SK-N-DZ (cell line): ENCODE data around the gene ARL3.

Source experiments
- DNase-seq: peaks from one replicate; pipeline ENCODE4 v3.0.0-alpha.2; 2015; ENCODE audit warnings: low spot score

The ARL3 gene

DNA sequence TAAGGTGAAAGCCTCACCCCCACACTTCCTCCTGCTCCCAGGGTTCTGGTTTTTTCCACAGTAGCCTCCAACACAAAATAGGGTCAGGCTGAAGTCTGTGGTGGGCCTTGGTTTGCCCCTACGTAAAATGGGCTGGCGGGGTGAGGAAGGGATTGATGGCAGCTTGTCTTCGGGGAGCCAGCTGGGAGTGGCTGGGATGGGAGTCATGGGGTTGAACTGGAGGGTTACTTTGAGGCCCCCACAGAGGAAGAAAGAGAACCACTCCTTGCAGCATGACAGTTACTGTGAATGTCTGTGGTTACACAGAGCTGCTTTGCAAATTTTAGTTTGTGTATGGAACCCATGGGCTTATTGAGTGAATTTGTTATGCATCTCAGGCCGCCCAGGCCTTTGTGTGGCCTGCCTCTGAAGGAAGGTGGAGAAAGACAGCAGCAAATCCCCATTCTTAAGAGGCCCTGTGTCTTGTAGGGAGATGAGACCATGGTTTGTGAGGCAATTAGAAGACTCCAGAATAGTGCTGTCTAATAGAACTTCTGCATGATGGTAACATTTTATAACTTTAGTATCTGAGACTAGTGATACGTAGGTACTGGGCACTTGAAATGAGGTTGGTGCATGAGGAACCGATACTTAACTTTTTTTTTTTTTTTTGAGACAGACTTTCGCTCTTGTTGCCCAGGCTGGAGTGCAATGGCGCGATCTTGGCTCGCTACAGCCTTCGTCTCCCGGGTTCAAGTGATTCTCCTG lies 61.9 kb downstream of the ARL3 start:
- no peak for DNase-seq

DNA sequence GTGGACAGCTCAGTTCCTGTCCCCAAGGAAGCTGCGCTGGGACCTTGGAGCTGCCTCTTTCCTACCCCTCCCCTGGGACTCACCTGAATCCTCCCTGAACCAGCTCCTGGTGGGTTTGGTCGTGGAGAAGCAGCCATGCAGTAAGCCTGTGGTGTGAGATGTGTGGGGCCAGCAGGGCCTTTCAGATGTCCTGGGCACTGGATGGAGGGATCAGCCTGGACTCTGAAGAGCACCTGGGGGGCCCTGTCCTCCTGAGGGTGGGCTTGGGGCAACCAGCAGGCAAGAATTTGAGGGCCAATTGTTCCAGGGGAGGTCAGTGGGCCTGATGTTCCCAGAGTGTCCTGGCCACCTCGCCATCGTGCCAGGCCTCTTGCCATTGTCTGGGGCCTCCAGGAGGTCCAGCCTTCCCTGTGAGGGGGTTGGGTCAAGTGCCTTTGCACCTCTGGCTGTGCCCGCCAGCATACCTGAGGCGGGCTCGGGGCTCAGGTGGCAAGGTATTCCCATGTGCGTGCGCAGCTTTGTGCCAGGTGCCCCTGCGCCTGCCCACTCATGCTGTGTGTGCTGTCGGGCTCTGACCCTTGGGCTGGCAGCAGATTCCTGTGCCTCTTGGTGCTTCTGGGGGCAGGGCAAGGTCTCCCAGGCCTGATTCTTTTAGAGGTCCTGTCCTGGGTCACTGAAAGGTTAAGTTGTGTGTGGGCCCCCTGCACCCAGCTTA lies 62.6 kb downstream of the ARL3 start:
- no peak for DNase-seq

DNA sequence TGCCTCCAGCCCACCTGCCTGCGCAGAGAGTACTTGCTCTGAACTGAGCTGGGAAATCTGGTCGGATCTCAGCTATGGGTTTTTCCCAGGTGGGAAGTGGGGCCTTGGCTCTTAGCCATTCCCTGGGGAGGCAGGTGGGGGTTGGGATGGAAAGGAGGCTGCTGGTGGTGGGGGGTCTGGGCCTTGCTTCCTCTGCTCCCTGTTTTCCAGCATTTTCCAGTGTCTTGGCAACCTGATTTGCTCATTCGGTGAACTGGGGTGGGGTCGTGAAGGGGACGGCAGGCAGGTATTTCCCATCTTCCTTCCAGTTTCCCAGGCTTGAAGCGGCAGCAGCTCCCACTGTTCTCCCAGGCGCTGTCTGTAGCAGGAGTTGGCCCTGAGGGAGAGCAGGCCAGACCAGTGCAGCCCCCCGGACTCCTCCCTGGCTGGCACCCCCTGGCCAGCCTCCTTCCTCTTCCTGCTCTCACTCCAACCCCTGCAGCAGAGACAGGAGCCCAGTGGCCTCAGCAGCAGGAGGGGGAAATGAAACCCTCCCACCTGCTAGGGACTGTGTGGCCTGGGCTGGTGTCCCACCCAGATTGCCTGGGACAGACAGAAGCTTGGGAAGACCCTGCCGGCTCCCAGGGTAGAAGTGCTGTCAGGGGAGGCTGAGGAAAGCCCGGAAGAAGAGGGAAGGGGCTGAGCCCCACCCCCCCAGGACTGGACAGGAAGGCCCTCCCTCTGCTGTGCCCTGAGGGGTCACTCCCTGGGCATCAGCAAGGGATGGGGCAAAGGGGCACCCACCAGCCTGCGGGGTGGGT lies 63.3 kb downstream of the ARL3 start:
- DNase-seq: no peak

DNA sequence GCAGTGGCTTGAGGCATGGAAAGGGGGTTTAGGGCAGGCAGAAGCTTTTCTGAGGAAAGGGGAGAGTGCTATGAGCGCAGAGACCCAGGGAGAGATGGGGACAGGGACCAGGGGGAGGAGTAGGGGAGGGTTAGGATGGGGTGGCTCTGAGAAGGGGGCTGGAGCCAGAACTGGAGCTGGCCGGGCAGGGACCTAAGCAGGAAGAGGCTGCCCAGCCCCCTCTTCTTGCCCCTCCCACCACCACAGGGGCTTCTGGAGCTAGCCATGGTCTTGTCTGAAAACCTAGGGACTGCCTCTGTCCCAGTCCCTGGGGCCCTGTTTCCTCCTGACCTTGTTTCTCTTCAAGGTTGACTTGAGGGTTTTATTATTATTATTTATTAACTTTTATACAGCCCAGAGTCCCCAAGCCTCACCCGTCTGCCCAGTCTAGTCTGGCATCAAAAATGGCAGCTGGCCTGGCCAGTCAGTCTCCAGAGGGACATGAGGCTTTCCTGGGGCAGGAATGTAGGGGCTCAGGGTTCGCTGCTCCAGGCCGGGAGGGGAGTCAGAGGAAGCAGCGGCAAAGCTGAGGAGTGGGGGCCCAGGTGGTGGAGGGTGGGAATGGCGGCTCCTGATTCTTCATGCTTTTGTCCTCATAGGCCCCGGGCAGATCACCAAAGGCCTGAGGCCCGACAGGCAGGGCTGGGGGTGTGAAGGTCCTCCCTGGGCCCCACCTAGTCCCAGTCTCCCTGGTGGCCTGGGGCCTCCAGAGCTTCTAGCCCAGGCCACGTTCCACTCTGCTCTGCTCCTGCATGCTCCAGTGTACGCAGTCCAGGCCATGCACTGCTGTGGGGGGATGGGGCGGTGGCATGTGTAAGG lies 64.2 kb downstream of the ARL3 start:
- no peak for DNase-seq

DNA sequence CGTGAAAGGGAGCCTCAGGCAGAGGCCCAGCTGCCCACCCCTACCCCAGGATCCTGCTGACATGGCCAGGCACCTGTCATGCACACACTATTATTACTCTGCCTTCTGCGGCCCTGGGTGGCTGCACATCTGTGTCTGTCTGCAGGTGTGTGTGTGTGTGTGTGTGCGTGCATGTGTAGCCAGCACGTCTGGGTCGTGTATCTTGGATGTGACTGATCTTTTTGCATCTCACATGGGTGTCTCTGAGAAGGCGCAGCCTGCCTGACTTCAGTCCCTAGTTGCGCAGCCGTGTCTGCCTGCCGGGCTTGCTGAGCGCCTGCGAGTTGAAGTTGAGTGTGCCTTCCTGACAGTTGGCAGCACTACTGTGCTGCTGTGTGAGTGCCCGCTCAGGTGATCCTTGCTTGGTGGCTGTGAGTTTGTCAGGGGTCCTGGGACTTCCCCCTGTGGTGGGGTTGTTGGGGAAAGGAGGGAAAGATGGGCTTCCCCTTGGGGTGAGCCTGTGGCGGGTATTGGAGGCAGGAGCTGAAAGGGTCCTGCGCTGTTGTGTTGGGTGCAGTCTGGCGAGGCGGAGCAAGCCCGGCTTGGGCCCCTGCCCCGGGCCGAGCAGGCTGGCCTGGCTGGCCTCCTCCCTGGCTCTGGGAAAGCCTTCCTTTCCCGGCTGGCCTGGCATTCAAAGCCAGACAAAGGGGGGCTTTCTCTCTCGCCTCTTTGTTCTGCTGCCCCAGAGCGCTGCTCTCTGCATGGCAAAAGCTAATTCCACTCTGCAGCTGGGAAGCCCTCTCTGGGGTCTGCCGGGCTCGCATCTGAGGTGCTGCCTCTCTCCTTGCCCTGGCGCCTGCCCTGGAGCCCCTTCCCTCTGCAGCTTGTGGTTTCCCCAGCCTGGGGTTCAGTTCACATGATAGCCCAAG lies 65.1 kb downstream of the ARL3 start:
- DNase-seq: no peak

DNA sequence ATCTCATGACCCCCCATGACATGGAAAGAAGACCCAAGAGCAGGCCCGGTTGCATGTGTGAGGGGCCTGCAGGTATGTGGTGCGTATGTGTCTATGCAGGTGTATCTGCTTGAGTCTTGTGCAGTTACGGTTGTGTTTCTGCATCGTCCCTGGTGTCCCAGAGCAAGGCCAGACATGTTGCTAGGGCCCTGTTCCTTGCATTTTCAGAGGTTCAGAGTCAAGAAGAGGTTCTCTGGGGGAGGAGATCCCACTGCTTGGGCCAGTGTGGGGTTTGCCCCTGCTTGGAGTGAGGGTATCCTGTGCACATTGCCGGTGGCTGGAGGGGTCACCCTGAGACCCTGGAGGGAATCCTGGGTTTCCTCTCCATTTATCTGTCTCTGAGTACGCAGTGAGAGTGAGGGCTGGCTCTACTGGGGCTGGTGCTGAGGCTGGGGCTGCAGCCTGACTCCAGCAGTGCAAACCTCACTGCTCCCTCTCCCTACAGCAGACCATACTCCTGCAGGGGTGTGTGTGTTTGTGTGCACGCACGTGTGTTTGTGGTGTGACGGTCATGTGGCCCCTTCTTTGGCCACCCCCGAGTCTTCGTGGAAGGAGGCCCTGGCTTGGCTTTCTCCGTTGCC lies 65.8 kb downstream of the ARL3 start:
- DNase-seq: no peak

DNA sequence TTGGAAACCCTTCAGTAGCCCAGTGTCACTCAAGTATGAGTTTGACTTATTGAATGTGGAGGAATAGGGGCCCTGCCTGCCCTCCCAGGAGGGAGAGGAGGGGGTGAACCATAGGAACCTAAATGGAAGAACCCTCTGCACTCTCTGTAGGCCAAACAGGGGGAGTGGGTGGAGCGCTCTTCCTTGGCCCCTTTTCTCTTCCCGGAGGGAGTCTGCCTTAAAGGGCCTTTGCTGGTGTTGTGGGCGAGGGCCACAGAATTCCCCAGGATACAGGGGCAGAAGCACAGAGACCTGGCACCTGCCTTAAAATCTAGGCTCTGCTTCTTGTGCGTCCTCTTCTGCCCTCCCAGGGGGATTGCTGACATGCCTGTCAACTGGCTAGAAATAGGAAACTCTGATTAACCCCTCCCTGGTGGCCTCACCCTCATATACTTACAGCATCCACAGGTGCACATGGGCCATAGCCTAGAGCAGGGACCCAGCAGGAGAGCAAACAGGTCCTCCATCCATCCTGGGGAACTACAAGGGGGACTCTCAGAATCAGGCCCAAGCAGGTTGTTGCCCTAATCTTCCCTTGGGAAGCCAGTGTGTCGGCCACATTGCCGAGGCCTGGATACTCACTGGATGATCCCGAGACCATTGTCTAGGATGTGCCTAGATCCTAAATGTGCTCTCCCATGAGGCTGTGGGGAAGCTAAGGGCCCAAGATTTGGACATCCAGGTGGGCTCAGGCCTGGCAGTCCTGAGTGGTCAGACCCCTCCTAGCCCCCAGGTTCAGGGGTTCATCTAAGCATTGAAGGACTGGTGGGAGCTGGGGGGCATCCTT lies 66.5 kb downstream of the ARL3 start:
- no peak for DNase-seq

DNA sequence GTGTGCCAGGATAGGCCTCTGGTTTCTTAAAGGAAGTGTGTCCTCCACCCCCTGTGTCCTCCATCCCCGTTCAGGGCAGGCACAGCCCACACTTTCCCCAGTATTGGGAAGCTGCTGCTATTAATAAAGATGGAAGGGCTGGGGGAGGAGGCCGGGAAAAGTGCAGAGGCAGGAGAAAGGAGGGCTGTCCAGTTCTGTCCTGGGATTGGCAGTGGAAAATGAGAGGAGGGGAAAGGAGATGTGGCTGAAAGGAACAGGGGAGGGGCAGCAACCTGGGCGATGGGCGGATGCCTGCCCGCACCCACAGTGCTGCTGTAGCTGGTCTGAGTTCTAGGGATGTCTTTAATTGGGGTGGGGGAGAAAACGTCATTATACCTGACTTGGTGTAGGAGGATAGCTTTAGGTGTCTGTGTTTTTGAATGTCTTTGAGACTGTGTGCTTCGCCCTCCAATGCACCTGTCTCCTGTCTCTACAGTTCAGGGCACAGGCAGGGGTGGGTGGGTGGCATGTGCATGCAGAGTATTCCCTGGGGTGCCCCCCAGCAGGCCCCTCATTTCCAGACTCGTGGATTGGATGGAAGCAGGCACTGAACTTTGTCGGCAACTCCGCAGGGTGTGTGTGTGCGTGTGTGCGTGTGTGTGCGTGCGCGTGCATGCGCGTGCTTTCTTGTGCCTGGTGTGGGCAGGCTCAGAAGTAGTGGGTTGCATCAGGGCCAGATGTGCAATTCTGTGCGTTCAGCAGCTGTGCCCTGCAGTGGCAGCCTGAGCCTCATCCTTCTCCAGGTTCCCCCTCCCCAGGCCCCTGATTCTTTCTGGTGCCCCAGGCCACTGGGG lies 67.4 kb downstream of the ARL3 start:
- DNase-seq: no peak

DNA sequence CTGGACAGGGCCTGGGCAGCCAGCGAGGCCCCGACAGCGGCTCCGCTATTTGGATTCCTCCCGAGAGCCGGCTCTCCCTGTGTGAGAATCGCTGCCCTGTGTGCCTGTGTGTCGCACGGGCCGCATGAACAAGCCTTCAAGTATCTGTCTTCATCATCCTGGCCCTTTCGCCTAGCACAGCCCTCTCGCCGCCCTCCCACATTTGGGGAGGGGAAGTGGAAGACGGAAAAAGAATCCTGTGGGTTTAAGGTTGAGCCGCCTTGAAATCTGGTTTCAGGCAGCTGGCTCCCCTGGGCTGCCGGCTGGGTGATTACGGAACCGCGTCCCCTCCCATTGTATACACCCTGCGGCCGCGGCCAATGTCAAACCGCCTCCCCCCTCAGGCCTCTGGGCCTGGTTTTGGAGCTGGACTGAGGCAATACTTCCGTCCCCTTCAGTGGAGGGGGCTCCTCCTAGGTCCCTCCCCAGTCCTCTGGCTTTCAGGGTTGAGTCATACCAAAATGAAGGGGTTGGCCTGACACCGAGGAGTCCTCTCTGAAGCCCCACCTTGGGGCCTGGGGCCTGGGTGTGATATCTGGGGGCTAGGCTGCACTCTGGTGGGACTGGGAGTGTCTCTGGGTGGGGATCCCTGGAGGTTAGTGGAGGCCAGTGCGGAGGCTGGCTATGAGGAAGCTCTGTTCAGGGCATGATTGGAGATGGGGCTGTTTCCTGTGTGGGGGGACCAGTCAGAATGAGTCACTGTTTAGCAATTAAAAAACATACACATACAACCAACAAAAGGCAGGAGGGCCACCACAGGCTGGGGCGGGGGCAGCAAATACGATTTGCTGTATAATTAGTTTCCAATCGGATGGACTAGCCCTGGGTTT lies 68.2 kb downstream of the ARL3 start:
- no peak for DNase-seq

DNA sequence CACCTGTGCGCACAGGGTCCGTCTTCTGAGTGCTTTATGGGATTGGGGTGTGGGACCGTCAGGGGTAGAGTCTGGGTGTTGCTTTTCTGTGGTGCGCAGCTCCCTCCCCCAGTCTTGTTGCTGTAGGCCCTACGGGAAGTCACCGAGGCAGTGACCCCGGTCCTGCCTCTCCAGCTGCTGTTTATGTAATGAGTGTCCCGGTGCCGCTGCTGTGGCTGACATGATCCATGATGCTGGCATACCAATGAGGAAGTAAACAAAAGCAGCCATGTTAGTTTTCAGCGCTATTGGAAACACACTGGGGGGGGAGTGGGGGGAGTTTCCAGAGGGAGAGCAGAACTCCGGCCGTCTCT lies 68.8 kb downstream of the ARL3 start:
- peak; percentile 50 for DNase-seq

DNA sequence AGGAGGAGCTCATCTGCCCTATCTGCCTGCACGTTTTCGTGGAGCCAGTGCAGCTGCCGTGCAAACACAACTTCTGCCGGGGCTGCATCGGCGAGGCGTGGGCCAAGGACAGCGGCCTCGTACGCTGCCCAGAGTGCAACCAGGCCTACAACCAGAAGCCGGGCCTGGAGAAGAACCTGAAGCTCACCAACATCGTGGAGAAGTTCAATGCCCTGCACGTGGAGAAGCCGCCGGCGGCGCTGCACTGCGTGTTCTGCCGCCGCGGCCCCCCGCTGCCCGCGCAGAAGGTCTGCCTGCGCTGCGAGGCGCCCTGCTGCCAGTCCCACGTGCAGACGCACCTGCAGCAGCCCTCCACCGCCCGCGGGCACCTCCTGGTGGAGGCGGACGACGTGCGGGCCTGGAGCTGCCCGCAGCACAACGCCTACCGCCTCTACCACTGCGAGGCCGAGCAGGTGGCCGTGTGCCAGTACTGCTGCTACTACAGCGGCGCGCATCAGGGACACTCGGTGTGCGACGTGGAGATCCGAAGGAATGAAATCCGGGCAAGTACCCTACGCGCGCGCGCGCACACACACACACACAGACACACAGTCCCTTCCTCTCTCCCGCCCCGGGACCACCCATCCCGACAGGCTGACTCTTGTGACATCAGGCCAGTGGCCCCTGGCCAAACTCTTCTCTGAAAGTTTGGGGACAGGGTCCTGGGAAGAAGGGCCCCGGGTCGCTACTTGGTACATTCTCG lies 69.4 kb downstream of the ARL3 start:
- DNase-seq: peak; percentile 86

DNA sequence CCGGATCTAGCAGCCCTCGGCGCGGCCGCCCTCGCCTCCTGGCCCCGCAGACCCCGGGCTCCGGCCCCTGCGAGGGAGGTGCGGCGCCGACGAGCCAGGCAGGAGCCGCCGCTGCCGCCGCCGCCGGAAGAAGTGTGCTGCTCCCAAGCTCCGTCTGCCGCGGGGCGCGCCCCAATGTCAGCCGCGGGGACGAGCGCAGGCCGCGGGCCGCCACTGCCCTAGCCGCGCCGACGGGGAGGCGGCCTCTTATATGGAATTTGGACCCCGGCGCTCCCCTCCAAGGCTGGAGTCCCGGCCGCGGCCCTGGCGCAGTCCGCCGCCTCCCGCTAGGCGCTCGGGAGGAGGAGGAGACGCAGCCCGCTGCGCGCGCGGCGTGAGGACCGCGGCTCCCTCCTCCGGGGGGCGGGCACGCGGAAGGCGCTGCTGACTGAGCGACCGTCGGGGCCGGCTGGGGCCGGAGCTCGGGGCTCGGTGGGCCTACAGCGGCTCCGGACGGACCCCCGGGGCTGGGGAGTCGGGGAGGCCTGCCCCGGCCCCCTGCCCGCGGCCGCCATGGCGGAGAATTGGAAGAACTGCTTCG lies 70.0 kb downstream of the ARL3 start, which contains the start of gene TRIM8:
TSS of gene TRIM8 (plus strand) at position 414 of the 580 bp plus-strand sequence. CDS start at position 553, 139 bp downstream.
- DNase-seq: peak; percentile 51

DNA sequence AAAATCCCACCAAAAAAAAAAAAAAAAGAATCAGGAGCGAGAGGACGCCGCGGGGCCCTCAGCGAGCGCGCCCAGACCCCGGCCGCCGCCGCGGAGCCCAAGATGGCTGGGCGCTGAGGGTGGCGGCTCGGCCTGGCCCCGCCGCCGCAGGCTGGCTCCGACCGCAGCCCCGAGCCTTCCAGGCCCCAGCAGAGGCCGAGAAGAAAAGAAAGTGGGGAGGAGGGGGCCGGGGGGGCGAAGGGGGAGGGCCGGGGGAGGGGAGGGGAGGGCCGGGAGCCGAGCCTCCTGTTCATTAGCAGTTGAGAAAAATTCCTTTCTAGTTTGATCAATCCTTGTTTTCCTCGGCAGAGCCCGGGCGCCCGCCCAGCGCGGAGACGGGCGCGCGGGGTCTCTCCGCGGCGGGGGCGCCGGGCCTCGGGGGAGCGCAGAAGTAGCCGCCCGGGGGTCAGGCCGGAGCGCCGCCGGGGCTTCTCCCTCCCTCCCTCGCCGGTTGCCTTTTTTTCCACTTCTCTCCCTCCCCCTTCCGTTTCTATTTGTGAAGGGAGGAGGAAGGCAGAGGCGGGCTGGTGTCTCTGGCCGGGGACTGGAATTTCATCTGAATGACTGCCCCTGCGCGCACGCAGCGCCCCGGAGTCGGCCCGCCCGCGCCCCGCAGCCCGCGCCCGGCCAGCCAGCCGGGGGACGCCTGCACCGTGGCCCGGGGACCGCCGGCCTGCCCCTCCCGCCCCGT lies 70.7 kb downstream of the ARL3 start:
- peak; percentile 68 for DNase-seq

DNA sequence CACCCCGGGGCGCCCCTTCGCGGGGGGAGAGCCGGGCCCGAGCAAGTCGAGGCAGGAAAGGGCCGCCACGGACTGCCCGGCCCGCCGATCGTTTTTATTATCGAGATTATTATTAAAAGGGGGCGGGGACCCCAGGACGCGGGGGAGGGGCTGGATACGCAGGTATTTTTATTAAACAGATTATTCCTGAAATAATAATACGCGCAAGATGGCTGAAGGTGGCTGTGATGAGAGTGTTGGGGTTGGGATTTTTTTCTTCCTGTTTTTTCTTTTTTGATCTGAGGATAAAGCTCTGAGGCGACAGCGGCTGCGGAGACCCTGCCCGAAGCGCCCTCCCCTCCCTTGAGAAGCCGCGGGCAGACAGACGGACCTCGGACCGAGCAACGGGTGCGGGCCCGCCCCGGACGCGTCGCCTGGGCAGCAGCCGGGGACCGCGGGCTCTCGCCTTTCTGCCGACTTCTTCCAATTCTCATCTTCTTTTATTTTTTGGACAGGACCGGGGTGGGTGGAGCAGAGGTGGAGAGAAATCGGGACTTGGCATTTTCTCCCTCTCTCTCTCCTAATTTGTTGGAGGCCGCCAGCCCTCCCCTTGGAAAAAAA lies 71.4 kb downstream of the ARL3 start:
- DNase-seq: no peak
